ENCODE results near the gene SLC25A31. TPM values are rescaled to one million over a fixed set of nuclear protein-coding genes. Genes with fewer than 3 reads are reported as not detected.

Gene SLC25A31
- polyA plus RNA-seq, 1 donor (not counting 4 experiments of a cell fraction or from before 2014, with no cell fraction given) = not detected

- no peak for FAIRE-seq
- TF ChIP-seq CTCF (optimal IDR thresholded peaks at IDR 0.05 in 1 of 3, IDR thresholded peaks at IDR 0.05 in 1 of 3, conservative IDR thresholded peaks at IDR 0.05 in 1 of 3; ENCODE audit: extremely low read depth in 1 of 3, insufficient read depth in 2 of 3, low read length in 3 of 3) = no peak
- no peak for TF ChIP-seq EZH2 (IDR thresholded peaks at IDR 0.05; ENCODE audit: low read length)
- H3K9ac ChIP-seq (ENCODE audit: control insufficient read depth, extremely low read depth, insufficient read depth, low read length) = no peak overlapping the region
- dilution Hi-C loops (cut with MboI; ENCODE audit: extremely low pct_ligation_motif_present, low sequenced_read_pairs) = no loop called here
- H2AFZ ChIP-seq (ENCODE audit: control insufficient read depth, low read length) = no peak overlapping the region
- no peak for DNase-seq (ENCODE audit: low read depth, low spot score)
- H3K36me3 ChIP-seq (ENCODE audit: control insufficient read depth in 2 of 2, extremely low read depth in 1 of 2, insufficient read depth in 2 of 2, low read length in 2 of 2) = no peaks in the 10 kb centered on the region
- H3K27ac ChIP-seq (ENCODE audit: control insufficient read depth, insufficient read depth, low read length) = no peak overlapping the region
- no peaks in the 10 kb centered on the region for H3K9me1 ChIP-seq (ENCODE audit: control insufficient read depth, extremely low read depth, insufficient read depth, low read length)
- no peak overlapping the region for H3K4me2 ChIP-seq (ENCODE audit: control insufficient read depth, extremely low read depth, insufficient read depth, low read depth, low read length)
- H3K4me3 ChIP-seq (ENCODE audit: control insufficient read depth in 2 of 3, extremely low read depth in 1 of 3, insufficient read depth in 2 of 3, low read depth in 1 of 3, low read length in 3 of 3) = no peak overlapping the region
- H3K9me3 ChIP-seq (ENCODE audit: control insufficient read depth, low read depth, low read length) = no peaks in the 10 kb centered on the region
- no peaks in the 10 kb centered on the region for H4K20me1 ChIP-seq (ENCODE audit: control insufficient read depth, extremely low read depth, insufficient read depth, low read length)
- no peaks in the 10 kb centered on the region for H3K27me3 ChIP-seq (ENCODE audit: control insufficient read depth, extremely low read depth, insufficient read depth, low read length)
- no peaks in the 10 kb centered on the region for H3K4me1 ChIP-seq (ENCODE audit: control insufficient read depth, extremely low read depth, insufficient read depth, low read length)
- no peaks in the 10 kb centered on the region for H3K79me2 ChIP-seq (ENCODE audit: control insufficient read depth, insufficient read depth, low read length)
Observed at GRCh38 chr4:127734976-127735375, 4.8 kb downstream of the SLC25A31 start.

- Histone ChIP-seq H3K27ac (ENCODE audit: control insufficient read depth, insufficient read depth, low read length) (no peak overlapping the region), H3K4me2 (ENCODE audit: control insufficient read depth, extremely low read depth, insufficient read depth, low read depth, low read length) (no peak overlapping the region), H3K36me3 (ENCODE audit: control insufficient read depth in 2 of 2, extremely low read depth in 1 of 2, insufficient read depth in 2 of 2, low read length in 2 of 2) (no peaks in the 10 kb centered on the region), H3K9me3 (ENCODE audit: control insufficient read depth, low read depth, low read length) (peaks cover 4% of the 10 kb centered on the region), H4K20me1 (ENCODE audit: control insufficient read depth, extremely low read depth, insufficient read depth, low read length) (no peaks in the 10 kb centered on the region), H3K79me2 (ENCODE audit: control insufficient read depth, insufficient read depth, low read length) (no peaks in the 10 kb centered on the region), H2AFZ (ENCODE audit: control insufficient read depth, low read length) (no peak overlapping the region), H3K27me3 (ENCODE audit: control insufficient read depth, extremely low read depth, insufficient read depth, low read length) (no peaks in the 10 kb centered on the region), H3K4me1 (ENCODE audit: control insufficient read depth, extremely low read depth, insufficient read depth, low read length) (no peaks in the 10 kb centered on the region), H3K4me3 (ENCODE audit: control insufficient read depth in 2 of 3, extremely low read depth in 1 of 3, insufficient read depth in 2 of 3, low read depth in 1 of 3, low read length in 3 of 3) (no peak overlapping the region), H3K9ac (ENCODE audit: control insufficient read depth, extremely low read depth, insufficient read depth, low read length) (no peak overlapping the region), H3K9me1 (ENCODE audit: control insufficient read depth, extremely low read depth, insufficient read depth, low read length) (no peaks in the 10 kb centered on the region)
- no peak for TF ChIP-seq EZH2 (IDR thresholded peaks at IDR 0.05; ENCODE audit: low read length)
- no peak for TF ChIP-seq CTCF (optimal IDR thresholded peaks at IDR 0.05 in 1 of 3, IDR thresholded peaks at IDR 0.05 in 1 of 3, conservative IDR thresholded peaks at IDR 0.05 in 1 of 3; ENCODE audit: extremely low read depth in 1 of 3, insufficient read depth in 2 of 3, low read length in 3 of 3)
- no peak for DNase-seq (ENCODE audit: low read depth, low spot score)
- FAIRE-seq = no peak
- dilution Hi-C loops (cut with MboI; ENCODE audit: extremely low pct_ligation_motif_present, low sequenced_read_pairs) = no loop called here
Observed at GRCh38 chr4:127737295-127737694, 7.1 kb downstream of the SLC25A31 start.

All from keratinocyte (primary cell).